GM18502 (cell line): ENCODE results near the gene GLMN.
"Not testable (repeated sequence)": the region's sequence is repeated elsewhere in the genome, so short reads cannot be mapped to it uniquely, and the experiment has no call there.

Experiments used
- ATAC-seq: cut with Tn5 transposase; IDR thresholded peaks from one replicate; pipeline ENCODE4 v1.9.1; 2021; ENCODE audit warnings: mild to moderate bottlenecking; ENCODE audit not compliant: unreplicated experiment, poor library complexity

GLMN gene

GRCh38 chr1:92299477-92300150, 827 bp upstream of the GLMN start:
- no peak for ATAC-seq

DNA sequence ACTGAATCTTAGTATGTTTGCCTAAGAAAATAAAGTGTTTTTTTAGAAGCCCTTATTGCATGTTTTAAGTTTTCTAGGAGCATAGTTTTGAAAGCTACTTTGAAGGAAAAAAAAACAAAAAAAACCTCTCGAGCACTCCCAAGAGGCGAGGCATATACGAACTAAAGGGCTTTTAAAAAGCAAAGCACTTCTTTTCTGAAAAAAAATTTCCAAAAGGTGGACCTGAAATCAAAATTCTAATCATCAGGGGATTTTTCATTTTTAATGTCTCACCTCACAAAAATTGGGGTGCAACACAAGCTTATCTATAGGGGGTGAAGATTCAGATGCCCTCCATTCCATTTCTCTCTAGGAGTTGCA, 594 bp downstream of the GLMN start:
- ATAC-seq, result peak; percentile 1

GRCh38 chr1:92291372-92291999, 7.3 kb downstream of the GLMN start:
- ATAC-seq, result no peak

GRCh38 chr1:92281411-92281810, 17.4 kb downstream of the GLMN start:
- not testable (repeated sequence) for ATAC-seq

DNA sequence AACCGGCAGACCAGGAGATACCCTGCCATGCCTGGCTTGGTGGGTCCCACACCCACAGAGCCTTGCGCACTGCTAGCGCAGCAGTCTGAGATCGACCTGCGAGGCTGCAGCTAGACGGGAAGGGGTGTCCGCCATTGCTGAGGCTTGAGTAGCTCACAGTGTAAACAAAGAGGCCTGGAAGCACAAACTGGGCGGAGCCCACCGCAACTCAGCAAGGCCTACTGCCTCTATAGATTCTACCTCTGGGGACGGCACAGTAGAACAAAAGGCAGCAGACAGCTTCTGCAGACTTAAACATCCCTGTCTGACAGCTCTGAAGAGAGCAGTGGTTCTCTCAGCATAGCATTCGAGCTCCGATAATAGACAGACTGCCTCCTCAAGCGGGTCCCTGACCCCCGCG, 19.0 kb downstream of the GLMN start:
- not testable (repeated sequence) for ATAC-seq

DNA sequence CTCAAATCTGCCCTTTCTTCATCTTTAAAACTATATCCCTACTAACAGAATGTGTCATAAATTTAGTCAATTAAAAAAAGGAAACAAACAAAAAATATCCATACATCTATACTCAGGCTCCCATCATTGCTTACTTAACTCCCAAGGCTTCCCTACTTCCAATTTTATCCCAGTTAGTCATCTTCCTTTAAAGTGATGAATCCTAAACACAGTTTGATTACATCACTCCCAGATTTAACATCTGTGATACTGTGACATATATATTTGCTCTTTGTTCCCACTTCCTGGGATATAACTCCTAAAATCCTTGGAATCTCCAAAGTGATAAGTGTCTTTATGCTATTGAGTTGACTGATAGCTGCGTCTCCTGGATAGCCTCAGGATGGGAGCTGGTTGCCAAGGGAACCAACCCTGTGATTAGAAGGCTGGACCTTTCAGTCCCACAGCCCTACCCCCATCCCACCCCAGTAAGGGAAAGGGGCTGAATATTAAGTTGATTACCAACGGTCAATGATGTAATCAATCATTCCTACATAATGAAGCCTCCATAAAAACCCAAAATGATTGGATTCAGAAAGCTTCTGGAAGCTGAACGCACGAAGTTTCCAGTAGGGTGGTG, 21.6 kb downstream of the GLMN start:
- ATAC-seq, result no peak

GRCh38 chr1:92276082-92276481, 22.7 kb downstream of the GLMN start:
- ATAC-seq, result no peak

GRCh38 chr1:92274939-92275338, 23.8 kb downstream of the GLMN start:
- ATAC-seq, result no peak

DNA sequence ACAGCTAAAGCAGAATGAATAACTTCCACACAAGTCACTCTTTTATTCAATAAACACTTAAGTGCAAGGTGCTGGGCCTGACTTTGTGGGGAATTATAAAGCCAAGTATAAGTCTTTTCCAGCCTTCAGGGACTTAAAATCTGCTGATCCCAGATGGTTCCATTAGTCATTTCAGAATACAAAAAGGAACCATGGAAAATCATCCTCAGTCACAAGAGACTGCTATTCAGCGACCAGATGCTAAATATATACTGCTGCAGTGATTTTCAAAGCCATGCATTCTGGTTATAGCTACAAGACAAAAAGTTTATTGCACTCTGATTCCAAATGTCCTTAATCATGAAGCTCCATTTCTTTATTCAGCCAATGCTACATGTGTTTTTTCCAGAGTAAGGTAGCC, 25.7 kb downstream of the GLMN start:
- ATAC-seq, result no peak

- ATAC-seq, result no peak
Observed at GRCh38 chr1:92262516-92262915, 36.3 kb downstream of the GLMN start.

GRCh38 chr1:92259350-92259749, 39.4 kb downstream of the GLMN start:
- no peak for ATAC-seq

DNA sequence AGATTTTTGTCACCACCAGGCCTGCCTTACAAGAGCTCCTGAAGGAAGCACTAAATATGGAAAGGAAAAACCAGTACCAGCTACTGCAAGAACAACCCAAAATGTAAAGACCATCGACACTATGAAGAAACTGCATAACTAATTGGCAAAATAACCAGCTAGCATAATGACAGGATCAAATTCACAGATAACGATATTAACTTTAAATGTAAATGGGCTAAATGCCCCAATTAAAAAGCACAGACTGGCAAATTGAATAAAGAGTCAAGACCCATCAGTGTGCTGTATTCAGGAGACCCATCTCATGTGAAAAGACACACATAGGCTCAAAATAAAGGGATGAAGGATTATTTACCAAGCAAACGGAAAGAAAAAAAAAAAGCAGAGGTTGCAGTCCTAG, 44.1 kb downstream of the GLMN start:
- not testable (repeated sequence) for ATAC-seq

GRCh38 chr1:92244376-92244775, 54.4 kb downstream of the GLMN start:
- no peak for ATAC-seq

DNA sequence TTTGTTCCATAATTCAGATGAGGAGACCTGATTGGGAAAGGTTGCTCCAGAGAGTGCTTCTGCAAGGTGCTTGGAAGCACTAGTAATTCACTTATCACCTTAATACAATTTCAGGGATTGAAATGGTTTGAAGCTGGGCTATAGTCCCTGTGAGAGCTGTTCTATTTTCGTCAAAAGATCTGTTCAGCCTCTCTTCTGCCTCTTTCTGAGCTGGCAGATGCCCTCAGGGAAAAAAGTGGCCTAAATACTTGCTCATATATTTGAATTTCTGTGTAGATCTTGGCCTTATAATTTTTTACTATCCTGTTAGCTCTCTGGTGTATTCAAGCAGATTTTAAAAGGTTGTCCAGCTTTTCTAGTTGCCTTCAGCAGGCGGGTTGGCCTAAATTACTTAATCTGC, 58.8 kb downstream of the GLMN start:
- ATAC-seq, result no peak

GRCh38 chr1:92230736-92231135, 68.1 kb downstream of the GLMN start:
- no peak for ATAC-seq

DNA sequence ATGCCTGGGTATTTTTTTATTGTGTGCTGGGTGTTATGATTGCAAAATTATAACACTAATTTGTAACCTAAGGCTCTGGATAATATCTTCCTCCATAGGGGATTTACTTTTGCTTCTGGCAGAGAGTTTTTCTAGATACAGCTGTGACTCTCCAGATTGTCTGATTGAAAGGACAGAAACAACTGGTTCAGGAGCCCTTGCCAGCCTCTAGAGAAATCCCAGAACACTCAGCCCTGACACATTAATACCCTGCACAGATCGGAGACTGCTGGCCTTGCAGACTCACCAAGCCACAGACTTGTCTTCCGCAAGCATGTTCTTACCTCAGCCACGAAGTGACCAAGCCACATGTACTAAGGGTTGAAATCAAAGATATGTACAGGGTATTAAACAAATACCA, 70.4 kb downstream of the GLMN start:
- ATAC-seq, result no peak

- no peak for ATAC-seq
Observed at GRCh38 chr1:92219028-92219427, 79.8 kb downstream of the GLMN start.

- ATAC-seq, result no peak
Observed at GRCh38 chr1:92218559-92218958, 80.2 kb downstream of the GLMN start.

DNA sequence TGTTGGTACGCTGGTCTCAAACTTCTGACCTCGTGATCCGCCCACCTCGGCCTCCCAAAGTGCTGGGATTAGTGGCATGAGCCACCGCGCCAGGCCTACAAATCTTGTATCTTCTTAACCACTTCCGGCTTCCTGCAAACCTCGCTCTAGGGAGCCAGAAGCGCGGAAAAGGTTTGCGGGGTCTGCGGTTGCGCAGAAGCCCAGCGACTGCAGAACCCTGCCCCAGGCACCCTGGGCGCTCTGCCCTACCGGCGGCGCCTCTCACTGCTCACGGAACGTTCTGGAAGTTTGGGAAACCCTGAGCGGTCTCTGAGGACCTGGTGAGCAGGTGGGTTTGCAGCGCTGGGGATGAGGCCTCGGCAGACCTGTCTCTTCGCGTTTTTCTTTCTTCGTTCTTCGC, 81.1 kb downstream of the GLMN start, which contains the start of gene C1orf146:
Gene C1orf146 (plus strand): TSS at position 195 of the 400 bp plus-strand sequence. CDS start 13,506 bp downstream, outside the sequence.
- no peak for ATAC-seq

- no peak for ATAC-seq
Observed at GRCh38 chr1:92211166-92211565, 87.6 kb downstream of the GLMN start.

DNA sequence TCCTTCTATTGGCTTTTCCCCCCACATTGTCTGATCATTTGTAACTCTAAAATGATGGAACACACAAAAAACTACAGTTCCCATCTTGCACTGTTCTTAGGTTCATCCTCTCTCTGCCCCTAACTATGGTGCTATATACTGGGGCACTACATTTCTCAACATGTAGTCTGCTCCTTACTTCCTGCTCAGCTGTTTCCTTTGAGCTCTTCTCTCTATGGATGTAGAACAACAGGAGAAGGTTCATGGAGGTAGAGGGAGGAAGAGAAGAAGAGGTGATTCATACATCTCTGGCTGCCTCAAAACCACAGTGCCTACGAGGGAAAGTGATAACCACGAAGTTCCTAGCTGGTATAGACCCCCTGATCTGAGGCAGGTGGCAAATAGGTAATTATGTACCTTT, 88.1 kb downstream of the GLMN start:
- no peak for ATAC-seq

GRCh38 chr1:92203105-92203504, 95.7 kb downstream of the GLMN start:
- ATAC-seq, result no peak
